Activated naive CD8-positive, alpha-beta T cell treated with anti-CD3 and anti-CD28 coated beads, Interleukin-2, amount 50 U/mL, for 16 hours (primary cell): ENCODE data around the gene PLA1A.

ENCODE experiments used
- DNase-seq: peaks from one replicate; pipeline ENCODE4 v3.0.0-alpha.2; 2020; ENCODE audit warnings: low read depth, low spot score

The PLA1A gene

DNA sequence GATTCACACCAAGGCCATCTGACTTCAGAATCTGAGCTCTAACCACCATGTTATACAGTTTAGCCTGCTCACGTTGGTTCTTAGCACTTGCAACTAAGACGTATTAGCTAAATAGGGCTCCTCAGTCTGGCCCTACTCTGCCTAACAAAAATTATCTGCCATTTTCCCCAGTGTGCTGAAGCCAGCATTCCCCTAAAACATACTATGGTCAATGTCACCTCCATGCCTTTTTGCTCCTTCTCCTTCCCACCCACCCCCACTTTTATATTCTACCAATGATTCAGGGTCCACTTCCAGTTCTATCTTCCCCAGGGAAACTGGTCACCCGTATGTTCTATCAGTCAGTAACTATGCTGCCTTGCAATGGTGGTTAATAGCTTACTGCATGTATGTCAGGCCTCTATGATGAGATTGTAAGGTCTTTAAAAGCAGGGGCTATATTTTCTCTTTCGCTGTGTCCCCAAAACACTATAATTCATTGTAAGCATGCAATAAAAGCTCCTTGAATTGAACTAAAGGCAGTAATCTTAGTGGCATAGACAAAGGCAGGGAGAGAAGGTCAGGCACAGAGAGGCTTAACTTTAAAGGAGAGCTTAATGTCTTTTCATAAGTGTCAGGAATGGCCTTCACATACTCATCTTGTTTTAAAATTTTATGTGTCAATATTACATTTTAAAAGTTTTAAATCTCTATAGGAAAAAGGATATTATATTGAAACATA lies 39.4 kb downstream of the PLA1A start:
- DNase-seq, result no peak

DNA sequence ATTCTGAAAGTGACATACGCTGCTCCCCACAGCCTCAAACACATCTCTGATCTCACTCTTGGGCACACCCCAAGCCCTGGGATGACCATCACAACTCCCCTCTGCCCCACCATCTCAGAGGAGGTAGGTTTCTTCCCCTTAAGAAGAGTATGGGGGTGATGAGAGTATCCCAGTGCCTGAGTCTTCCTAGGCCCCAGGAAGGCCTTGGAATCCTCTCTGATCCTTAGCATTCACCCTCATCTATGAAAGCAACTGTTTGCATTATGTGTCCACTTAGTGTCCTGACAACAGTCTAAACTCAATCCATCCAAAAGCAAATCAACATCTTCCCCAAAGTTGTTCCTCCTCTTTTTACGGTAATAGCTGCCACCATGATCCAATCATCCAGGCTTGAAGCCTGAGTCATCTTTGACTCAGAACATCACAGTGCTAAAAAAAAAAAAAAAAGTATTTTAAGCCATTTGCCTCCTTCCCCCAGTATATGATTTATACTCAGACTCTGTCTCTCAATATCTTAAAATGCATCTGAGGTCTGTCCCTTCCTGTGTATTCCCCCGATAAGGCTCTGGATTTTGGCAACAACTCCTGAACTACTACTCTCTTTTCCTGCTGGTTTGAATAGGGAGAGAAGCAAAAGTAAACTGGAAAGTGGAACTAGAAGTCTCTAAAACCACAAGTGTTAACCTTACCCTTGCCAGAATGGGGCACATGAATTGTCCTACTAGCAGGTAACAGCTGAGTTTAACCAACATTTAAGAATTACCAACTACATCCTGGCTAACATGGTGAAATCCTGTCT lies 40.2 kb downstream of the PLA1A start:
- no peak for DNase-seq

DNA sequence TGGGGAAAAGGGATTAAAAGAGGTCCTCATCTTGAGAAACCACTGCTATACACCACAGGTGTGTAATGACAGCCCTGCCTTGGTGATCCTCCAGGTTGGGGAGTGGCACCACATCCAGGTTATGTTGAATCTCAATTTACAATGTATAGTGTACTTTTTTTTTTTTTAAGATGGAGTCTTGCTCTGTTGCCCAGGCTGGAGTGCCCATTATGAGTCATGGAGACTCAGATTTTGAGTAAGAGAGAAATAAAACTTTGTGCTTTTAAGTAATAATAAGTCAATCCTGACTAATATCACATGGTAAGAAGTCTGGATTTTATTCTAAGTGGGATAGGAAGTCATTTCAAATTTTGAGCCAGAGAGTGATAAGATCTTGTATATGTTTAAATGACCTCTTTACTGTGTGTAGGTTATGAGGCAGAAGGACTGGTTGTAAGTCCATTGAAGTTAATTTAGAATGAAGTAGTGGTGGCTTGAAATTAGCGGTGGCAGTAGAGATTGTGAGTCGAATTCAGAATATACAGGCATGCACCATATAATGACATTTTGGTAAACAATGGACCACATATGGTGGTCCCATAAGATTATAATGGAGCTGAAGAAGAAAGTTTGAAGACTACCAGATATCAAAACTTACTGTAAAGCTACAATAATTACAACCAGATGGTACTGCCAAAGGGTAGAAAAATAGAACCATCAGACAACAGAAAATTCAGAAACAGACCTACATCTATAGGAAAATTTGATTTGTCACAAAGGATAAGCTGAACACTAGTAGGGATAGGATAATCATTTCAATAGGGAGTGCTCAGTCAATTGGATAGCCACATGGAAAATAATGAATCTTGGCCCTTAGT lies 42.0 kb downstream of the PLA1A start:
- no peak for DNase-seq

DNA sequence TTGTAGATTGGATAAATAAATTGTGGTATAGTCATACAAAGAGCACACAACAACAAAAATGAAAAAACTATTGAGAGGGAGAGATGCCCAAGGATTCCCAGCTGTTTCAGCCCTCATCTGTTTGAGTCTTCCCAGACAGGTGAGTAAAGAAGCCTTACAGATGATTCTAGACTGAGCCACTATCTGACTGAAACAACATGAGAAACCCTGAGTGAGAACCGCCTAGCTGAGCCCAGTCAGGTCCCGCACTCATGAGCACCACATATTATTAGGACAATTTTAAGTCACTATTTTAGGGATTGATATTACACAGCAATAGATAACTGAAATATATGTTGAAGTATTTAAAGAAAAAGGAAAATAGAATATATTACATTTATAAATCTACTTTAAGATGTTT lies 43.7 kb downstream of the PLA1A start:
- DNase-seq, result no peak

DNA sequence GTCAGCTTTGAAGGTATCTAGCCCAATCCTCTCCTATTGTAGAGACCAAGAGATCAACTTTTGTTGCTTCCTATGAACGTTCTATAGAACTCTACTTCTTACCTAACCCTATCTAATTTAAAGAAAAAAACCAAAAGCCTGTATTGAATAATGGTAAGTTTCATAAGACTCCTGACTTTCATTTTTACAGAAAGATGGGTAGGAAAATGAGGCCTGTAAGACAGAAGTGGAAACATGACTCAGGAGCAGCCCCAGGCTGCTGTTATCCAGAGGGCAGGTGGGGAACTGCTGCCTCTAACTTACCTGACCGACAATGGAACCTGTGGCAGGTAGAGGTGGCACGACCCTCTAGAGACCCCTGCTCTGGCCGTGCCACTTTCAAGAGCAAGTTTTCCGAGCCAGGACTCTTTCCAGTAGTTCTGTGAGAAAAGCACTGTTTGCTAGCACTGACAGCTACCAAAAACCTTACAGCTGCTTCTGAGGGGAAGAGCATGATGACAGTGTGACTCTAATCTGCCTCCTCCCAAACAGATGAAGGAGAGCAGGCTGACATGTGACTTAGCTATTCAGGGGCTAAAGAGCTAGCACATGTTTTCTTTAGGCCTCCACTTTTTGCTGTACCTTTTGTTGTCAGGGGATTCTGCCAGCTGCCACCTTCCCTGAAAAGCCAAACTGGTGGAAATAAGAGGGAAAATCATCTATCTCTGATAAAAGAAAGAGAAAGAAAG lies 45.2 kb downstream of the PLA1A start:
- no peak for DNase-seq

DNA sequence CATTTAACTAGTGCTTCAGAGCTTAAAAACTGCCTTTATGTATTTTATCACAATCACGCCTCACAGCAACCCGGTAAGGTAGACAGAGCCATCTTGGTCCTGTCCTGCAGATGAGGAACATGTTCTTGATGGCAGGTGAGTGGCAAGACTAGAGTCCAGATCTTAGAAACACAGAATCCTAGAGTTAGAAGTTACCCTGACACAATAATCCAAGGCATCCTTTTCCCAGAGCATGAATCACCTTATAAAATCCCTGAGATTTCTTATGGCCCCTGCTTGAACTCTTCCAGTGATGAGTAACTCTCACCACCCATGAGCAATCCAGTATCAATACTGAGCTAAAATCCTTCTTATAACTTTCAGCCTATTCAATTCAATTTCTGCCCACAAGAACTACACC lies 45.8 kb downstream of the PLA1A start:
- DNase-seq, result no peak

DNA sequence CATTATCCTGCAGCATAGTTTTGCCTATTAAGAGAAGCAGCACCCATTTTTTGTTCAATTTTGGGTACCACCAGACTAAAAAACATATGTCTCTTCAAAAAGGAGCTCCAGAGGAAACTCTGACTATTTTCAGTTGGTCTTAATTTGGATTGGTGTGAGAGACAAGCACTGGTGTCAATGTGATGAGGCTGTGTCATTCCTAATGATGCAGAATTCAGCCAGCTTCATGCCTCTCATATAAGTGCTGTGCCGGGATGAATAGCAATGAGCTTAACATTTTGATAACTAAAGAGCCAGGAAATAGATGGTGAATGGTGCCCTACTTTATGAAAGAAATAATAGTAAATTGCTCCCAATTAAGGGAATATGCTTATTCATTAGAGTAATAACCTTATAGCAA lies 46.8 kb downstream of the PLA1A start:
- DNase-seq, result no peak

DNA sequence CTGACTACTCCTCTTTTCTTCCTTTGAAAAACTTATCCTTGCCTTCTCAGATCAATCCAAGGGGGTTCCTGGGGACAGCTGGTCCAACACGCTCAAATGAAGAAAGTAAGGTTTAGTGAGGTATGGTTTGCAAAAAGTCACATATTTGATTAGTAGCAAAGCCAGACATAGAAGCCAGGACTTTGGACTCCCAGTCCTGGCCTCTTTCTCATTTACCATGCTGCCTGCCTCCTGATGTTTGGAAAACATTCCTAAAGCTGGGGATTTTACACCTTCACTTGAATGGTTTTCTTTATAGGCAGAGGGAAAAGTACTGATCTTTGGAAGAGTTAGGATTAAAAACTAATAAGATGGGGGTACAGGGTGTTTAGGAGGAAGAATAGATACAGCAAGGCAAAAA lies 48.1 kb downstream of the PLA1A start:
- DNase-seq, result no peak

DNA sequence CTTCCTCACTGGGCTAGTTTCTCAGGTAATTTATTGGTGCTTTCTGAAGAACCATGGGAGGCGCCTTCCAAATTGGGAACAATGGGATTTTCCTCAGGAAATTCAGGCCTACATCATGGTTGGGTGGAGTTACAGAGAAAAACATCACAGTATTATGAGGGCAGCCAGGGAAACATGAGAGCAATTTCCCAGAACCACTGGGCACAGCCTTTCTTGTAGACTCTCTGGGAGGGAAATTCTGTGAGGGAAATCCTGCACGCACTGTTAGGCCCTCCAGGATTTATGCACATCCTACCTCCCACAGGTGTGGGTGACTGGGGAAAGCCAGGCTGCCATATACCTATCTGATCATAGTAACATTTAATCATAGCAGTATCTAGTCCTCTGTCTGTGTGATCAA lies 49.5 kb downstream of the PLA1A start:
- no peak for DNase-seq

DNA sequence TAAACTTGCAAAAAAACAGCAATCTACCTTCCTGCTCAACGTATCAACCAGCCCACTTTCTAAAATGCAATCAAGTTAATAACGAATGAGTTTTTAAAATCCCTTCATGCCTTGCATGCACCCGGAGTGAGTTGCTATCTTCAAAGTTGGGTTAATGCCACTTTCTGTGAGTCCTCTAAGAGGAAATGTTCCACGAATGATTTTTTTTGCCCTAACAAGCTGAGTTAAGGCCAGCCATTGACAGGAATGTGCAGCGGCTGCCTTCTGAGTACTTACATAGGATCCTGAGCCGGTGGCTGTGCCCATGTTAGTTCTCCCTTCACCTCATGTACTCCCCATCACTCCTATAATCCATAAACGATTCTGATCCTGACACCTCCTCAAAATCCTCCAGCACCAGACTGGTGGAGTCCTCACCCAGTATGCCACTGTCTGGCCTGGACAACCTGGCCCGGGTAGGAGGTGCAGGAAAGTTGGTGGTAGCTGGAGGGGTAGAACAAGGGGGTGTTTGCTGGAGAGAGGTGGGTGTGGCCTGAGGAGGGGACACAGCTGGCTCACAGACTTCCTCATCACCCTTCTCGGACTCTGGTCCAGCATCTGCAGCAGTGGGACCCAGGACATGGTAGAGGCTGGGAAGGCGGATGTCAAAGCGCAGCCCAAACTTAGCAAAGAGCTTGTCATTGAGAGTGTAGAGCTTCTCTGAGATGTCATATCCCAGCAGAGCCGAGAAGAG lies 50.3 kb downstream of the PLA1A start:
- DNase-seq, result no peak

DNA sequence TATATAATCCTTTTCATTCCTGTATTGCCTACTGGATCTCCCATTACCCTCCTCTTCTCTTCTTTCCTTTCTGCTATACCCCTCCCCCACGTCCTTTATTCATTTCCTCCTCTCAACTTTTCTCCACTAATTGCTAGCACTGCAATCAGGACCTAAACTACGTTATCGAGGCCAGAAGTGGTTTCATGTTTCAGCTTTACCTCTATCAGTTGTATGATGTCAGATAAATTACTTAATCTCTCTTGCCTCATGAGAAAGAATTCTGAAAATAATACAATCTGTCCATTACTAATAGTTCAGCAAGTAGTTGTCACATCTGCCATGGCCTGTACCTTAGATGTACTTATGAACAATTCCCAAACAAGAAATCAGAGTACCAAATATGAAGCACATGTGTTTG lies 52.1 kb downstream of the PLA1A start:
- DNase-seq, result no peak

DNA sequence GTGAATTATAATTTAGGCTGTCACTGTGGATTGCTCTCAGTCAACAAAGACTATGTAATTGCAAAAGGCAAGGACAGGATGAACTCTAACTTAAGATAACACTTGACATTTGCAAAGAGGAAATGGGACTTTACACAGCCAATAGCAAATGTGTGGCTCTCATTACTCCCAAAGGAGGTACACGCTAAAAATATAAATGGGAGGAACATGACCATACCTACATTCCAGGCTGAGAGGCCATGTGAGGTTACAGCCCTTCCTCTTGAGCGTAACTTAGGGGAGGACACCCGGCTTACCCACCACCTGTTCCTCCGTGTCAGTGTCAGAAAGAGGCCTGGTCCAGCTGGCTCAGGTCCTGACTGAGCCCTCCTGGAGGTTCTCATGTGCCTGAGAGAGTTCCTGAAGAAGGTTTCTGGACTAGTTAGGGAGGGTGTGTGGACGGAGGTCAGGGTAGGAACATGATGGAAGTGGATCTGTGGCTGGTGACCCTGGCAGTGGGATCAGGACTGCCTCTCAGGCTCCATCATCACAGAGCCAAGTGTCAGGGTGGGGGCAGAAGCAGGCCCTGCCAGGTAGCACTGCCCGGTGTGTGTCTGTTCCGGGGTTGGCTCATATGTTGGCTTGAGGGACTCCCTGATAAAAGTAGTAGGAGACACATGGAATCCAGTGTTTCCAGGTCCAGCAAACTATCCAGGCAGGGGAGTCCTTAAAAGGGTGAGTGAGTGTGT lies 54.8 kb downstream of the PLA1A start:
- DNase-seq, result no peak

DNA sequence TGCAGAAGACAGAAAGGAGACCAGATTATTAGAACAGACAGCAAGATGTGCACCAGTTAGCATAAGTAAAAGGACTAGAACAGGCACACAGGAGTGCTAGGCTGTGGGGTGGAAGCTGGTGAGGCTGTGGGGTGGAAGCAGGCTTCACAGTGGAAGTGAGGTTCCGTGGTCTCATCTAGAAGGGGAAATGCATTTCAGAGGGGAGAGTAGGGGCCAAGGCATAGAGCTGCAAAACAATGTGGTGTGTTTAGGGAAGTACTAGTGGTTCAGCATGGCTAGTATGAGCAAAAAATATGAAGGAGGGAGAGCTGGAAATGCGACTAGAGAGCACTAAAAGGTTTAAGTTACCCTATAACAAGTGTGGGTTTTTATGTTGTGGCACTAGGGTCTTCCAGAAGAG lies 56.2 kb downstream of the PLA1A start:
- DNase-seq, result no peak

DNA sequence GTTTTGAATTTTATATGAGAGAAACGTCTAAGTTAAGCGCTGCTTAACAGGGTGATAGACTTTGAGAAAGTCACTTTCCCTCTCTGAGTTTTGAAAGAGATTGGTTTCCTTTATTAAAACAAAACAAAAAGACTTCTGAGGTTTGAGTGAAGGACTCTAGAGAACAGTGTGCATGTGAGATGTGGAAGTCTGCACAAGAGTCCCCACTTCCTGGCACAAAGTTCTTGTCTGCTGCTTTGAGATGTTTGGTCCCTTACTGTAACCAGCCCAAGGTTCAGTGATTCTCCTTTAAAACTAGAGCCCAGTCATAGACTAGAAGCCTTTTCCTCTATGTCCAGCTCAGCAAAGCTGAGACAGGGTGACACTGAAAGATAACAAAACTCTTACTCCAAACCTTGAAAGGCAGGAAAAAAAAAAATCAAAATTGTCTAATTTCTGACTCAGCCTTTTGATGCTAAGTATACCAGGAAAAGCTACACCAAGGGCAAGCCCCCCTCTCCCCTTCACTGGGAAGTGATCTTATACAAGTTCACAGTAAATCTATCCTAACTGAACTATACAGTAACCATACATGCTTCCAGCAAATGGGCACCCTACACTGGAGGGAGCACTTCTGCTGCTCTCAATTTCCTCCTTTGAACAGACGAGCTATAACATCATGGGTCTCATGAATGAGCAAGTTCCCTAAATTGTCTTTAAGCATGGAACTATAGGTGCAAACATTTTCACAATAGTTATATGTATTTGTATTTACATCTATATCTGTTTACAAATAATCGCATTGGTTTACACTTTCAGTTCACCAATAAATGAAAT lies 60.4 kb downstream of the PLA1A start:
- no peak for DNase-seq

DNA sequence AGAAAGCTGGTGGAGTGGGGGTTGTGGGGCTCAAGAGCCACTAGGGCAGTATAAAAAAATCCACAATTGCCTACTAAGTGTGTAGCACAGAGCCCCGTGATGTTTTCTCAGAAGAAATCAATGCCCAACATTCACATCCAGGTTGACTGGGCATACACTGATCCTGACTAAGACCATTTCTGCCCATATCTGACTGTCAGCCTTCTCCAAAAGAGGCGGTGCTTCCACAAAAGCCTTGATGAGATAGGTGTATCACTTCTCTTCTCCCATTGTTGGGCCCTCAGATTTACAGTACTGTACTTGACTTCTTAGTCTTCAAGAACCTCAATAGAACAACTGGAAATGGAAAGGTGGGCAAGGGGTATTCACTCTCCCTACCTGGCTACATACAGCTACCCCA lies 61.3 kb downstream of the PLA1A start:
- no peak for DNase-seq

DNA sequence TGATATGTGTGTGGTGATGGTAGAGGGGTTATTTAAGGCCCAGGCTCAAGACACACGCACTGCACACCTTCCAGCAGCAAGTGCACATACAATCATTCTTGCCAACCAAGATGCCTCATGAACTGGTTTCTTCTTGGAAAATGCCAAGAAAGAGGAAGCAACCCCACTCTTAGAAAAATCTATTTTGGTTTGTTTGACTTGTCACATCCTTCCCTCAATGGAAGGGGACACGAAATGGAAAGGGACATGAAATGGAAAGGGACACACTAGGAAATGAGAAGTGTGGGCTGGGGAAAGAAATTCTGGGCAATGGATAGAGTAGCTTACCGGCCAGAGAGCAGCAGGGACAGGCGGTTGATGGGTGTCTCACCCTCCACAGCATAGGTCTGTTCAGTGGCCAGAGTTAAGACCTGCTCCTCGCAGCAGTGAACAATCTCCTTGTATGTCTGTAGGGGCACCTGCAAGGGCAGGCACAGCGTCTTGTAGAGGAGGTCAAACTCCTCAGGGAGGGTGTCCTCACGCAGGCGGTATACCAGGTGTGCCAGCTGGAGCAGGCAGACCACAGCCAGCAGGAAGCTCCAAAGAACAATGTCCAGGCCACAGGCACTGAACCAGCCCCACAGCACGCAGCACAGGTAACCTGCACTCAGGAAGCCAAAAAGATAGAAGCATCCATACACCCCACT lies 62.1 kb downstream of the PLA1A start:
- DNase-seq, result no peak

DNA sequence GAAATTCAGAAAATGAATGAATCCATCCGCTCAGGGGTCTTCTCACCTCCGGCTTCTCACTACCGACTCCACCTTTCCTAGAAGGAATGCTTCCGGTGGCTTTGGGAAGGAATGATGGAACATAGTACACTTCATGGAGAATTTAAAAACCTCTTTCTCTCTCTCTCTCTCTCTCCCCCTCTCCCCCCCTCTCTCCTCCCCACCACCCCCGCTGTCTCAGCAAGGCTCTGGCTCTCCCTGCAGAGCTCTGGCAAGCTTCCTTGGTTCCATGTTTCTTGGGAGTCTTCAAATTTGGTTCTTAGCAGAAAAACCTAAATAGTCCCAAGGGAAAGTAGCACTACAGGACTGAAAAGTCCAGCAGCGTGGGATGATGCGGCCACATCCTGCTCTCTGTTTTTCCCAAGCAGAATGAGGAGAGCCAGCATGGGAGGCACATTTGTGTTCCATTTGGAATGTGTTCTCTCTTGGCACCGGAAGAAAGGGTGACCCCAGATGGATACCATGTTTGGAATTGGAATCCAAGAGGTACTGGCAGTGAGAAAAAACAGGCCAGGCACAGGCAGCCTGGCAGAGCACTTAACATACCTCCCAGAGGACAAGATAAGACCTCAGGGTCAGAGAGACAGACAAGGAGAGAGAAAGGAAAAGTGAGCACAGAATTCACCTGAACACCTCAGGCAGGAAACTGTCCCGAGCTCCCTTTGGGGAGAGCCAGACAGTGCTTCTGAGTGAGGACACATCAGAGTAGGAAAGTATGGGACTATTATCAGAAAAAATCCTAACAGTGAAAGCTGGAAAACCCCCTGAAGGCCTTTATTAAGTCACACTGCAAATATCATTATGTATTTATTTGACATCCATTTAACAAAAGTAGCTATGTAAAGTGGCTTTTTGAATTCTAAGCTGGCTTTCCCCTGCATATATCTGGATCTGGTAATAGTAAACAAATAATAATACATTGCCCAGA lies 63.1 kb downstream of the PLA1A start, which contains the start of gene POPDC2:
Gene POPDC2, minus strand, starts transcription at position 116 of the 967 bp plus-strand sequence. CDS start 166 bp downstream, outside the sequence.
- DNase-seq, result no peak
